ENCODE measurements around the gene KCNB1. TPM values are rescaled to one million over a fixed set of nuclear protein-coding genes. Genes with fewer than 3 reads are reported as not detected.

Gene KCNB1
- total RNA-seq, 2 donors from 2014 or later, result 2.8 to 16.1 TPM

GRCh38 chr20:49521356-49521755, 38.9 kb upstream of the KCNB1 start:
- no peaks in the 10 kb centered on the region for H3K36me3 ChIP-seq
- H3K4me1 ChIP-seq (replicated peaks), result no peaks in the 10 kb centered on the region
- no peaks in the 10 kb centered on the region for H3K9me3 ChIP-seq
- intact Hi-C loops (cut with DNase I), result no loop called here
- no peak overlapping the region for H3K4me3 ChIP-seq
- H3K27ac ChIP-seq, result no peak overlapping the region
- no peak for DNase-seq (ENCODE audit: low spot score)
- TF ChIP-seq, protein P1, sequence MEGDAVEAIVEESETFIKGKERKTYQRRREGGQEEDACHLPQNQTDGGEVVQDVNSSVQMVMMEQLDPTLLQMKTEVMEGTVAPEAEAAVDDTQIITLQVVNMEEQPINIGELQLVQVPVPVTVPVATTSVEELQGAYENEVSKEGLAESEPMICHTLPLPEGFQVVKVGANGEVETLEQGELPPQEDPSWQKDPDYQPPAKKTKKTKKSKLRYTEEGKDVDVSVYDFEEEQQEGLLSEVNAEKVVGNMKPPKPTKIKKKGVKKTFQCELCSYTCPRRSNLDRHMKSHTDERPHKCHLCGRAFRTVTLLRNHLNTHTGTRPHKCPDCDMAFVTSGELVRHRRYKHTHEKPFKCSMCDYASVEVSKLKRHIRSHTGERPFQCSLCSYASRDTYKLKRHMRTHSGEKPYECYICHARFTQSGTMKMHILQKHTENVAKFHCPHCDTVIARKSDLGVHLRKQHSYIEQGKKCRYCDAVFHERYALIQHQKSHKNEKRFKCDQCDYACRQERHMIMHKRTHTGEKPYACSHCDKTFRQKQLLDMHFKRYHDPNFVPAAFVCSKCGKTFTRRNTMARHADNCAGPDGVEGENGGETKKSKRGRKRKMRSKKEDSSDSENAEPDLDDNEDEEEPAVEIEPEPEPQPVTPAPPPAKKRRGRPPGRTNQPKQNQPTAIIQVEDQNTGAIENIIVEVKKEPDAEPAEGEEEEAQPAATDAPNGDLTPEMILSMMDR (IDR thresholded peaks at IDR 0.05), result no peak
- TF ChIP-seq POLR2AphosphoS5 (IDR thresholded peaks at IDR 0.05), result no peak
- TF ChIP-seq POLR2A (IDR thresholded peaks at IDR 0.05), result no peak
- no peaks in the 10 kb centered on the region for H3K27me3 ChIP-seq (replicated peaks; ENCODE audit: insufficient read depth)
- WGBS, result 78% methylated on average over 4 of the region's 4 CpGs

DNA sequence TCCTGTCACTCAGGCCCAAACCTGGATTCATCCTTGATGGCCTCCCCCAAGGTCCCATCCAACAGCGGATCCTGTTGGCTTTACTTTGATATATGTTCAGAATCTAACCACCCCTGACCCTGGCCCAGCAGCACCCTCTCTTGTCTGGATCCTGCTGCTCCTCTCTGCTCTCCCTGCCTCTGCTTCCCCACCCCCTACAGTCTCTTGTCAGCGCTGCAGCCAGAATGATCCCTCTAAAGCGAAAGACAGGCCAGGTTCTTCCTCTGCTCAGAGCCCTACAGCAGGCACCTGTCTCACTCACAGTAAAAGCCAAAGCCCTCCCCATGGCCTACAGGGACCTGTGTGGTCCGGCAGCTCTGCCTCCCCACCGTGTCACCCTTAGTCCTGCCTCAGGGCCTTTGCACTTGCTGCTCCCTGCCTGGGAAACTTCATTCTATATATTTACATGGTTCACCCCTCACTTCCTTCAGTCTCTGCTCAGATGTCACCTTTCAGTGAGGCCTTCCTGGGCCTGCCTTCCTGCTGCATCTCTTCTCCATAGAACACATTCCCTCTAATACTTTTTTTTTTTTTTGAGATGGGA, 37.4 kb upstream of the KCNB1 start:
- Histone ChIP-seq H3K27me3 (replicated peaks; ENCODE audit: insufficient read depth) (no peaks in the 10 kb centered on the region), H3K9me3 (no peaks in the 10 kb centered on the region), H3K36me3 (no peaks in the 10 kb centered on the region), H3K4me1 (replicated peaks) (no peaks in the 10 kb centered on the region), H3K4me3 (no peak overlapping the region), H3K27ac (no peak overlapping the region)
- 90% methylated on average over 5 of the region's 5 CpGs for WGBS
- intact Hi-C loops (cut with DNase I), result no loop called here
- DNase-seq (ENCODE audit: low spot score), result no peak
- TF ChIP-seq, protein P1 (IDR thresholded peaks at IDR 0.05), result no peak
- no peak for TF ChIP-seq POLR2A (IDR thresholded peaks at IDR 0.05)
- no peak for TF ChIP-seq POLR2AphosphoS5 (IDR thresholded peaks at IDR 0.05)

GRCh38 chr20:49519212-49519712, 36.8 kb upstream of the KCNB1 start:
- 81% methylated on average over 4 of the region's 4 CpGs for WGBS
- no peak for TF ChIP-seq POLR2AphosphoS5 (IDR thresholded peaks at IDR 0.05)
- TF ChIP-seq, protein P1 (IDR thresholded peaks at IDR 0.05), result no peak
- no peak for TF ChIP-seq POLR2A (IDR thresholded peaks at IDR 0.05)
- no peaks in the 10 kb centered on the region for H3K4me1 ChIP-seq (replicated peaks)
- no peak overlapping the region for H3K27ac ChIP-seq
- no peaks in the 10 kb centered on the region for H3K36me3 ChIP-seq
- H3K27me3 ChIP-seq (replicated peaks; ENCODE audit: insufficient read depth), result no peaks in the 10 kb centered on the region
- no peak overlapping the region for H3K4me3 ChIP-seq
- DNase-seq (ENCODE audit: low spot score), result no peak
- intact Hi-C loops (cut with DNase I), result no loop called here
- no peaks in the 10 kb centered on the region for H3K9me3 ChIP-seq

DNA sequence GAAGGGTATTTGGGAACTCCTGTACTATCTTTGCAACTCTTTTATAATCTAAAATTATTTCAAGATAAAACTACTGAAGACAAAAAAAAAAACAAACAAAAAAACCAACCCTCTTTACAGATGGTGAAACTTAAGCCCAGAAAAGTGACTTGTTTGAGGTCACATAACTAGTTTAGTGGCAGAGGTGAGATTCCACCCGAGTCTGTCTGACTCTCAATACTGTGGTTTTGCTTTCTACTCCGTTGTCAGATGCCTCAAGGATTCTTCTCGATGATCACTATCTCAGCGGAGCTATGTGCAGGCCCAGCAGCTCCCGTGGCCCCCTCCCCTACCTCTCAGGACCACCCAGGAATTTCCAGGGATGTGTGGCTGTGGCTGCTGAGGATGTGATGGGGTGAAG, 36.1 kb upstream of the KCNB1 start:
- intact Hi-C loops (cut with DNase I), result no loop called here
- DNase-seq (ENCODE audit: low spot score), result no peak
- Histone ChIP-seq H3K27ac (no peak overlapping the region), H3K4me3 (no peak overlapping the region), H3K4me1 (replicated peaks) (no peaks in the 10 kb centered on the region), H3K27me3 (replicated peaks; ENCODE audit: insufficient read depth) (no peaks in the 10 kb centered on the region), H3K9me3 (no peaks in the 10 kb centered on the region), H3K36me3 (no peaks in the 10 kb centered on the region)
- WGBS, result 57% methylated on average over 5 of the region's 5 CpGs
- TF ChIP-seq POLR2AphosphoS5 (IDR thresholded peaks at IDR 0.05), result no peak
- TF ChIP-seq POLR2A (IDR thresholded peaks at IDR 0.05), result no peak
- TF ChIP-seq, protein P1 (IDR thresholded peaks at IDR 0.05), result no peak

DNA sequence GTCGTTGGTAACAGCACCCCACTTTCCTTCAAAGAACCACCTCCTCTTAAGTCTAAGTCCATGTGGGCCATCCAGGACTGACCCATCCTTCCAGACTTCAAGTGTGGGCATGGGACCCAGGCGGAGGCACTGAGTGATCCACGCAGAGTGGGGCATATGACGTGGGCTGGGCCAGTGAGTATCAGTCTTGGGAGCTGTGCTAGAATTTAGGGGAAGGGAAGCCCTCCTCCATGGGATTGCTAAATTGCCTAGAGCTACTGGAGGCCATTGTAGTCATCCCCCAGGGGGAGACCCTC, 35.3 kb upstream of the KCNB1 start:
- DNase-seq (ENCODE audit: low spot score), result no peak
- 93% methylated on average over 4 of the region's 4 CpGs for WGBS
- Histone ChIP-seq H3K9me3 (no peaks in the 10 kb centered on the region), H3K36me3 (no peaks in the 10 kb centered on the region), H3K27me3 (replicated peaks; ENCODE audit: insufficient read depth) (no peaks in the 10 kb centered on the region), H3K4me1 (replicated peaks) (no peaks in the 10 kb centered on the region), H3K4me3 (no peak overlapping the region), H3K27ac (no peak overlapping the region)
- TF ChIP-seq, protein P1 (IDR thresholded peaks at IDR 0.05), result no peak
- TF ChIP-seq POLR2A (IDR thresholded peaks at IDR 0.05) (no peak), POLR2AphosphoS5 (IDR thresholded peaks at IDR 0.05) (no peak)
- intact Hi-C loops (cut with DNase I), result no loop called here

All from prostate gland (tissue), 2 donors.